Measurements from ENCODE around the gene RPTOR. TPM values are rescaled to one million over a fixed set of nuclear protein-coding genes. Genes with fewer than 3 reads are reported as not detected.

The RPTOR gene
- total RNA-seq, 1 experiment from 2014 or later: 58.0 TPM

- H3K4me3 ChIP-seq (ENCODE audit: low read depth in 2 of 2, low read length in 2 of 2): no peak overlapping the region
- no peaks in the 10 kb centered on the region for H3K36me3 ChIP-seq (ENCODE audit: control insufficient read depth, insufficient read depth, low read length)
- no peaks in the 10 kb centered on the region for H3K9me3 ChIP-seq (ENCODE audit: control insufficient read depth, insufficient read depth, low read depth, low read length)
- ChIA-PET POLR2A (no interaction called here), CTCF (no interaction called here)
- BruUV-seq (replicated peaks): no TSS peak
- TF ChIP-seq TCF7L2 (IDR thresholded peaks at IDR 0.05; ENCODE audit: low read depth, low read length): no peak
- TF ChIP-seq SIN3A (IDR thresholded peaks at IDR 0.05; ENCODE audit: borderline replicate concordance, insufficient read depth, low read depth, low read length): no peak
- TF ChIP-seq POLR2AphosphoS5 (IDR thresholded peaks at IDR 0.05; ENCODE audit: low read depth, low read length): no peak
- no peak for TF ChIP-seq REST (IDR thresholded peaks at IDR 0.05; ENCODE audit: insufficient read depth in 1 of 2, low read depth in 2 of 2, low read length in 1 of 2)
- no peak for TF ChIP-seq CTCF (IDR thresholded peaks at IDR 0.05)
- no peaks in the 10 kb centered on the region for H3K27me3 ChIP-seq (ENCODE audit: control insufficient read depth, insufficient read depth, low read length)
- H3K4me1 ChIP-seq (ENCODE audit: control insufficient read depth, insufficient read depth, low read length): peaks cover 16% of the 10 kb centered on the region
- in situ Hi-C loops (cut with HindIII; ENCODE audit: low pct_unique_long_range_greater_than_20kb, low sequenced_read_pairs): no loop called here
- intact Hi-C loops (cut with micrococcal nuclease; ENCODE audit: unreplicated experiment): no loop called here
- H3K27ac ChIP-seq (ENCODE audit: low read length): no peak overlapping the region
- no peak for ATAC-seq
- no peak for DNase-seq (ENCODE audit: low read depth, low spot score)
Observed at GRCh38 chr17:80857756-80858171, 313.1 kb downstream of the RPTOR start.

- peaks cover 16% of the 10 kb centered on the region for H3K4me1 ChIP-seq (ENCODE audit: control insufficient read depth, insufficient read depth, low read length)
- ChIA-PET POLR2A (no interaction called here), CTCF (interaction anchor here (0.6 kb wide), 1 partner anchor 67 kb away, joined by 4 read pairs; no protein-coding TSS in a partner anchor)
- no peak overlapping the region for H3K27ac ChIP-seq (ENCODE audit: low read length)
- no peaks in the 10 kb centered on the region for H3K9me3 ChIP-seq (ENCODE audit: control insufficient read depth, insufficient read depth, low read depth, low read length)
- H3K36me3 ChIP-seq (ENCODE audit: control insufficient read depth, insufficient read depth, low read length): no peaks in the 10 kb centered on the region
- intact Hi-C loops (cut with micrococcal nuclease; ENCODE audit: unreplicated experiment): no loop called here
- no TSS peak for BruUV-seq (replicated peaks)
- ATAC-seq: no peak
- no peaks in the 10 kb centered on the region for H3K27me3 ChIP-seq (ENCODE audit: control insufficient read depth, insufficient read depth, low read length)
- DNase-seq (ENCODE audit: low read depth, low spot score): no peak
- in situ Hi-C loops (cut with HindIII; ENCODE audit: low pct_unique_long_range_greater_than_20kb, low sequenced_read_pairs): no loop called here
- TF ChIP-seq REST (IDR thresholded peaks at IDR 0.05; ENCODE audit: insufficient read depth in 1 of 2, low read depth in 2 of 2, low read length in 1 of 2) (no peak), TCF7L2 (IDR thresholded peaks at IDR 0.05; ENCODE audit: low read depth, low read length) (no peak), SIN3A (IDR thresholded peaks at IDR 0.05; ENCODE audit: borderline replicate concordance, insufficient read depth, low read depth, low read length) (no peak), POLR2AphosphoS5 (IDR thresholded peaks at IDR 0.05; ENCODE audit: low read depth, low read length) (no peak), CTCF (IDR thresholded peaks at IDR 0.05) (no peak)
- no peak overlapping the region for H3K4me3 ChIP-seq (ENCODE audit: low read depth in 2 of 2, low read length in 2 of 2)
Observed at GRCh38 chr17:80858301-80859001, 313.8 kb downstream of the RPTOR start.
